Measurements from ENCODE around the gene VMAC.

Gene VMAC

DNA sequence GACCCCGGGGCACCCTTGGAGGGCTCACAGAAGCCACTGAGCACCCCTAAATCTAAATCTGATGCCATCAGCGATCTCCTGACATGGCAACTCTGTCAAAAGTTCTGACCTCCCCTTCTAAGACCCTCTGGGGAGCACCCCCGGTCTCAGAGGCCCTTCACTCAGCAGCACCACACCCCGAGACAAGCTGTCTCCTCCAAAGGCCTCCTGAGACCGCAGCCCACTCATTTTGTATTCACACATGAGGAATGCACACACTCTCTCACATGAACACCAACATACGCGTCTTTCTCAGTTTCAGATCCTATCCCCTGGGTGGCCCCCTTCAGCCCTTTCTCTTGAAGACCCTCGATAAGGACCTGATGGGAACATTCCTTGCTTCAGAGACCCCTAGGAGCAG is 3.7 kb upstream of the VMAC start:
- no peak overlapping the region for H3K4me3 ChIP-seq
- H3K27ac ChIP-seq = no peak overlapping the region

DNA sequence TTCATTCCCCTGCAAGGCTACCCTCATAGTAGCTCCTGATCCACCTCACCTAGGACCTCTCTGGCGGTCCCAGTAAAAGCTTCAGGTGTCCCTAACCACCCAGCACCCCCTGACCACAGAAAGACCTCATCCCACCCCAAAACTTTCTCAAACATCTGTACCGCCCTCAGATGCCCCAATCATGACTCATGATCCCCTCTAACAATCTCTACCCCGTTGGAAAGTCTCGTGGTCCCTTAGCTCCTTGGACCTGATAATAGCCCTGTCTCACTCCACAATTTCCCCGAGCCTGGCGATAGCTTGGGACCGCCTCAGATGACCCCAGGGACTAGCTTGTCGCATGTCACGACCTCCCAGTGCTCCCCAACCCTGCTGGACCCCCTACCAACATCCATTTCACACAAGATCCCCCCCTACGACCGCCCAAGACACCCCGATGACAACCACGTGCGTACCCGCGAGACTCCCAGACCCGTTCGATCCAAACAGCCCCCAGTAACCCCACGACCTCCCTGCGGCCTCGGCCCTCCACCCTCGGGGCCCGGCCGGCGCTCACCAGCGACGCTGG is 1.5 kb upstream of the VMAC start:
- H3K4me3 ChIP-seq = peak overlapping the region; percentile 64 to 98 (median 91)
- peak overlapping the region; percentile 71 to 97 (median 95) for H3K27ac ChIP-seq

DNA sequence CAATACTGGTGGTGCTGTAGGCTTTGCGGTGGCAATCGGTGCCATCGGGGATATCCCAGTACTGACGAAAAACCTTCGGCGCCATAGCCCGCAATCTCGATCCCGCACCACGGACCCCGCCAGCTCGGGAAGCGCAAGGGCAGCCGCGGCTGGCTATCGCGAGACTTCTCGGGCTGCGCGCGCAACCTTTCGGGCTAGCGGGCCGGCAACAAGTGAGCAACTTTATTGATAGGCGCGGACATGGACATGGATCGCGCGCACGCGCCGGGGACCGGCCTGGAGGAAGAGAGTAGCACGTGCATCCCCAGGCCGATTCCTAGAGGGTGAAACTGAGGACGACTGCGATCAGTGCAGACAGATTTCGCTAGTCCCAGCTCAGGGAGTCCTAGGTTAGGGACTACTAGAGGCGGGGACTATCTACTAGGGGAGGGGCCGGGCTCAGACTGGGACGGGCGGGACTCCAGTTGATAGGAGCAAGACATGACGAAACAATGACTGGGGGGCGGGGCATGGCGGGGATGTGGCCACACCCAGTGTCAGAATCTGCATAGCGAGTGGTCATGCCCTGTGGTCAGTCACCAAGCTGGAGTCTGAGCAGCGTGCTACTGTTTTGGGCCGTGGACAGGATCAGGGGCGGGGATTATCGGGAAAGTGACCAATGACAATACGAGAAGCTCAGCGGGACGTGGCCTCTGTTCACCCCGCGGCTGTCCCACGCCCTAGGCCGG is 884 bp upstream of the VMAC start, which contains the start of gene NDUFA11:
NDUFA11 (minus strand) TSS at position 167 of the 728 bp plus-strand sequence; CDS start at position 85, 82 bp downstream.
- H3K27ac ChIP-seq = peak within 1 kb of the TSS; percentile 71 to 97 (median 95)
- H3K4me3 ChIP-seq = peak within 1 kb of the TSS; percentile 64 to 98 (median 96)

DNA sequence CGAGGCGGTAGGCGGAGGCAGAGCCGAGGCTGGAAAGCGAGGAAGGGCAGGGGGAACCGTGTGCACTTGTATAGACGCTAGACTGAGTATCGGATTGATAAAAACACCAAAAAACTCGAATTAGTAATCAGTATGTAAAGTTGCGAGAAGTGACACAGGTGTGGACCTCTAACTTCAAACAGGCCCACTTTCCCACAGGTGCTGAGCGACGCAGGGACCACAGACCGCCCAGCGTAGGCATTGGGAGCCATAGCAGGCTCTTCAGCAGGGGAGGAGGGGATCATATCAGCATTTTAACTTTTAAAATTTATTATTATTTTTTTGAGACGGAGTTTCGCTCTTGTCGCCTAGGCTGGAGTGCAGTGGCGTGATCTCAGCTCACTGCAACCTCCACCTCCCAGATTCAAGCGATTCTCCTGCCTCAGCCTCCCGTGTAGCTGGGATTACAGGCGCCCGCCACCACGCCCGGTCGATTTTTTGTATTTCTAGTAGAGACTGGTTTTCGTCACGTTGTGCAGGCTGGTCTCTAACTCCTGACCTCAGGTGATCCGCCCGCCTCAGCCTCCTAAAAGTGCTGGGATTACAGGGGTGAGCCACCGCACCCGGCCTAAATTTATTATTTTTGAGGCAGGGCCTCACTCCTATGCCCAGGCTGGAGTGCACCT is 574 bp downstream of the VMAC start:
- H3K4me3 ChIP-seq = peak overlapping the region; percentile 64 to 98 (median 87)
- H3K27ac ChIP-seq = peak overlapping the region in 20 of 21 experiments; percentile 6 to 95 (median 80)

DNA sequence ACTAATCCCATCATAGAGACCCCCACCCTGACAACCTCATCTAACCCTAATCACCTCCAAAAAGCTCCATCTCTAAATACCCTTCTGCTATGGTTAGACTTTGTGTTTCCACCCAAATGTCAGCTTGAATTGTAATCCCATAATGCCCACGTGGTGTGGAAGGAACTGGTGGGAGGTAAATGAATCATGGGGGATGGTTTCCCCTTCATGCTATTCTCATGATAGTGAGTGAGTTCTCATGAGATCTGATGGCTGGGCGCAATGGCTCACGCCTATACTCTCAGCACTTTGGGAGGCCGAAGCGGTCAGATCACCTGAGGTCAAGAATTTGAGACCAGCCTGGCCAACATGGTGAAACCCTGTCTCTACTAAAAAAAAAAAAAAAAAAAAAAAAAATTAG is 2.6 kb downstream of the VMAC start:
- Histone ChIP-seq H3K27ac (no peak overlapping the region), H3K4me3 (no peak overlapping the region)

DNA sequence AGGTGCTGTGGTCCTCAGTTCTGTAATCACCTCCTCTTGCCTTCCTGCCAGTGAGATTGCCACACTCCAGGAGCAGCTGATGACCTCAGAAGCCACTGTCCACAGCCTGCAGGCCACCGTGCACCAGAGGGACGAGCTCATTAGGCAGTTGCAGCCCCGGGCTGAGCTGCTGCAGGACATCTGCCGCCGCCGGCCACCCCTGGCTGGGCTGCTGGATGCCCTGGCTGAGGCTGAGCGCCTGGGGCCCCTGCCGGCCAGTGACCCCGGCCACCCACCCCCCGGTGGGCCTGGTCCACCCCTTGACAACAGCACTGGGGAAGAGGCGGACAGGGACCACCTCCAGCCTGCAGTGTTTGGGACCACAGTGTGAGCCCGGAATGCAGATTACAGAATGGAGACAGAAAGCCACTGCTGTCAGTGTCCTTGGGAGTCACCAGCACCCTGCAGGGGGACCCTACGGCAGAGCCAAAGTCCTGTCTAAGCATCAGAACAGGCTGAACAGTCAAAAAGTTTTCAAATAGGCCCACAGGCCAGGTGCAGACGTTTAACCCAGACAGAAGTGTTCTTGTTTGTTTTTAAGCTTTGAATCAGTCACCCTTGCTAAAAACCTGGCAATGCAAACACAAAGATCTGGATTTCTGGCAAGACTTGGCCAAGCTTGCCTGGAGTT is 4.2 kb downstream of the VMAC start:
- Histone ChIP-seq H3K27ac (peak overlapping the region in 1 of 21 experiments; percentile 58), H3K4me3 (no peak overlapping the region)

DNA sequence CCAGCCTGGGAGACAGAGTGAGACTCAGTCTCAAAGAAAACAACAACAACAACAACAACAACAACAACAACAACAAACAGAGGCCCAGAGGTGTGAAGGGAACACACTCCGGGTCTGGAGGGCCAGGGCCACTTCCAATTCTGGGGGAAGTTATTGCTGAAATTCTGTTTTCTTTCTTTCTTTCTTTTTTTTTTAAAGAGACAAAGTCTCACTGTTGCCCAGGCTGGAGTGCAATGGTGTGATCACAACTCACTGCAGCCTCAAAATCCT is 5.9 kb downstream of the VMAC start:
- peak overlapping the region in 2 of 21 experiments; percentile 43 to 59 for H3K27ac ChIP-seq
- no peak overlapping the region for H3K4me3 ChIP-seq

DNA sequence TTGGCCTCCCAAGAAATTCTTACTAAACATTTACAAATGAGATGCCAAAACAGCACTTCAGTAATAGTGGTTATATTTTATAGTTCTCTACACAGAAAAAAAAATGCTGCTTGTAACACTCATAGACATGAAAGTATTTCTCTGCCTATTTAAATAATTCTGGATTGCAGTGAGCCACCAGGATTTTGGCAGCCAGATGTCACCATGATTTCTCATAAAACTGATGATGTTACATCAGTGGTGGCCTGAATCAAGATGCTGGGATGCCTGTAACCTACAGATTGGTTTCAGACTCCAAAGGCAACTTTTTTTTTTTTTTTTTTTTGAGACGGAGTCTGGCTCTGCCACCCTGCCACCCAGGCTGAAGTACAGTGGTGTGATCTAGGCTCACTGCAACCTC is 6.7 kb downstream of the VMAC start:
- H3K27ac ChIP-seq = no peak overlapping the region

DNA sequence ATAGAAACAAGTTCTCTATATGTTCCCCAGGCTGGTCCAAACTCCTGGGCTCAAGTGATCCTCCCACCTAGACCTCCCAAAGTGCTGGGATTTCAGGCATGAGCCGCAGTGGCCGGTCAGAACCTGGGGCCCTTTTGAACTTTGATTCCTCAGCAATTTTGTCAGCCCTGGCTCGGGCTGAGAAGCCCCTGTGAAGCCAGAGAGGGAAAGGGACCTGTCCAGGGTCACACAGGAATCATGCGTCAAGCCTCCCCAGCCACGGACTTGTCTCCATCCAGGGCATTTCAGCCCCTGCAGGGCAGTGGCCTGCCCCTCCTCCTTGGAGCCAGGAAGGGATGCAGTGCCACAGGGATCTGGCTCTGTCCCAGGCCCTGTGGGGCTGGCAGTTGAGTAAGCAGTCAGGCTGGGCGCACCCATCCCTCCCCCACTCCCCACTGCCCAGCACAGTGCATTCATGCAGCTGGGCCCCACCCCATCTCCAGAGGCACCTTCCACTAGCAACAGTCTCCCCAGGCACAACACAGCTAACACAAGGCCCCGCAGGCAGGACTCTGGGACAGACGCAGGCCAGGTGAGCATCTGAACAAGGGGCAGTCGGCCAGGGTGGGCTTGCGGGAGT is 9.2 kb downstream of the VMAC start, which contains the start of gene CAPS:
CAPS (plus strand) TSS at position 516 of the 619 bp plus-strand sequence. CDS start 153 bp downstream, outside the sequence.
- Histone ChIP-seq H3K27ac (peak within 1 kb of the TSS in 10 of 21 experiments; percentile 15 to 77 (median 38)), H3K4me3 (no peak within 1 kb of the TSS)

More for the DNA sequence above, 6.7 kb downstream of the VMAC start:
- no peak overlapping the region for H3K4me3 ChIP-seq

DNA sequence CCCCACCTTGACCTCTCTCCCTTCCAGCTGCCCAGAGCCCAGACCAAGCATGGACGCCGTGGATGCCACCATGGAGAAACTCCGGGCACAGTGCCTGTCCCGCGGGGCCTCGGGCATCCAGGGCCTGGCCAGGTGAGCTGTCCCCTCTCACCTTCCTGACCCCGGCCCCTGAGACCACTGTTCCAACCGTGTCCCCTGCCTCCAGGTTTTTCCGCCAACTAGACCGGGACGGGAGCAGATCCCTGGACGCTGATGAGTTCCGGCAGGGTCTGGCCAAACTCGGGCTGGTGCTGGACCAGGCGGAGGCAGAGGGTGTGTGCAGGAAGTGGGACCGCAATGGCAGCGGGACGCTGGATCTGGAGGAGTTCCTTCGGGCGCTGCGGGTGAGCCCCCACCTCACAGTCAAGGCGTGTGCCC is 9.7 kb downstream of the VMAC start:
- H3K27ac ChIP-seq = peak overlapping the region in 9 of 21 experiments; percentile 15 to 77 (median 38)

DNA sequence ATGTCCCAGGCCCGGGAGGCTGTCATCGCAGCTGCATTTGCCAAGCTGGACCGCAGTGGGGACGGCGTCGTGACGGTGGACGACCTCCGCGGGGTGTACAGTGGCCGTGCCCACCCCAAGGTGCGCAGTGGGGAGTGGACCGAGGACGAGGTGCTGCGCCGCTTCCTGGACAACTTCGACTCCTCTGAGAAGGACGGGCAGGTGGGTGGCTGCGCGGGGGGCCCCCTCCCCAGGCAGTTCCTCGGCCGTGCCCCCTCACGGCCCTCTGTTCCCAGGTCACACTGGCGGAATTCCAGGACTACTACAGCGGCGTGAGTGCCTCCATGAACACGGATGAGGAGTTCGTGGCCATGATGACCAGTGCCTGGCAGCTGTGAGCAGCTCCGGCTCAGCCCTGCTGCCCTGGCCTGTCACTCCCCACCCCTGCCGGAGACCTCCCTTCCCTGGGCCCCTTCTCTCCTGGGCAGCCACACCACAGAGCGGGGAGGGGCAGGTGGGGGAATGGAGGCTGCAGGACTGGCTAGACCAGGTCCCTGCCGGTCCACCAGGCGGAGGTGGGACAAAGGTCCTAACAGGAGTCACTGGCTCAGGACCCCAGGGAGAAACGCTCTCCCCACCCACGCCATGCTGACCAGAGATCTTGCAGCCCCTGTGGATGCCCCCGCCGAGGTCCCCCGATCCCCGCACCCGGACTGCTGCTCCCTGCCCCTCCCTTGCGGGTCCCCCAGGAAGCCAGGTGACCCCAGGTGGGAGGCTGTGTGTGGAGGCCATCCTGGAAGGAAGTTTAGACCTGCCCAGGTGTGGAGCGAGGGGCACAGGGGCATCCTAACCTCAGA is 10.5 kb downstream of the VMAC start:
- Histone ChIP-seq H3K4me3 (no peak overlapping the region), H3K27ac (peak overlapping the region in 7 of 21 experiments; percentile 27 to 77 (median 38))

More for the DNA sequence above, 9.7 kb downstream of the VMAC start:
- H3K4me3 ChIP-seq = no peak overlapping the region

DNA sequence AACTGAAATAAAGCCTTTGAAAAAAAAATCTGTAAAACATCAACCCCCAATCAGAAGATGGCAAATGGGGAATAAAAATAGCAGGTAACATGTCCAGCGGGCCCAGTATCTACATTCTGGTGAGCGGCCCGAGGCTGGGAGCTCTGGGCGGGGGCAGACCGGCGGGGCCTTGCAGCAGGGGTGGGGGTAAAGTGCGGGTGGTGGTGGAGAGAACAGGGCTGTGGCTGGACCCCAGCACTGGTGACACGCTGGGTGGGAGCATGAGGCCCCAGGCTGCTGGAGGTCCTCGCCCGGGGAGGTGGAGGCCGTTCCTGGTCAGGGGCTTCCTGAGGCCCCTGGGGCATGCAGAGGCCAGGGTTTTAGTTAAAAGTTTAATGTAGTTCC is 11.1 kb downstream of the VMAC start:
- Histone ChIP-seq H3K4me3 (no peak overlapping the region), H3K27ac (peak overlapping the region in 5 of 21 experiments; percentile 27 to 77 (median 54))

DNA sequence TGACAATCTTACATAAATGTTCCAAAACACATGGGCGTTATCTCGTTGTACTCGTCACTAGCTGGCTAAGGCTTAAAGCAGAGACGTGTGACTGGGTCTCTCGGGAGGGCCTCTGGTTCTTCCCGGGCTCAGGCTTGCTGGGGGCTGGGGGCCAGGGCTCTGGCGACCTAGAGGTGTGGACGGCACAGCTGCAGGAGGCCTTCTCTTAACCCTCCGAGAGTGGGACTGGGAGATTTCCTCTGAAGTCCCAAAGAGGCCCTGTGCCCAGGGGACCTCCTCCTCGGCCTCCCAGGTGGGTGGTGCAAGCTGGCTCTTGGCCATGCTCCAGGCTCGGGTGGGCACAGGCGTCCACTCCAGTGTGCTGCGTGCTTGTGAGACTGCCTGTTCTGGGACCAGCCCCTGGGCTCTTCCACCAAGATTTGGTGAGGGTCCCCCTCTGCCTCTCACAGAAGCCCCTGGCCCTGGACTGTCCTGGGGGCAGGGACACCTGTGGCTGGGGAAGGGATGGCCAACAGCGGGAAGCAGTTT is 11.6 kb downstream of the VMAC start:
- Histone ChIP-seq H3K4me3 (no peak overlapping the region), H3K27ac (peak overlapping the region in 6 of 21 experiments; percentile 23 to 77 (median 44))

DNA sequence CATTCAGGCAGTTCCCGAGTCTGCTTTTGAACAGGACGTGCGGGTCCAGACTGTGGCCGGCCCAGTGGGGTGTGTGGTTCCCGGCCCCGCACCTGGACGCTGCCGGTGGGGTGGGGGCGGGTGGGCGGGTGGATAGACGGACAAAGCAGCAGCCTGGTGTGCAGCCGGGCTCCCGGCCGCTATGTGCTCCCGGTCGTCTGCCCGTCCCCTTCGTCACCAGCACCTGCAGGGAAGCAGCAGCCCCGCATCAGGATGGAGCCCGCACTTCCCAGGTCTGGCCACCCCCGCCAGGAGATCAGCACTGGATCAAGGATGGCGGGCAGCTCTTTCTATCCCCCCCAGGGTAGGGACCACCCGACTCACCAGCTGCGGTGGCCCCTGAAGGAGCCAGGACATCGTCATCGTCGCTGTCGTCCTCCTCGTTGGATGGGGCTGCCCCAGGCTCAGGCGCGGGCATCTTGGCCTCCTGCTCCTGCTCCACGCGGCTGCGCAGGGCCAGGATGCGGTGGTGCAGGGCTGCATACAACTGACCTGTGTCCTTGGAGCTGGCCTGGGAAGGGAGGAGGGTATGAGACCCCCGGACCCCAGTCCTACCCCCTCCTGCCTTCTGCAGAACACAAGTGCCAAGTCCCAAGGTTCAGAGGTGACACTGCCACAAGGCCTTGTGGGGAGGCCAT is 12.9 kb downstream of the VMAC start:
- Histone ChIP-seq H3K4me3 (no peak overlapping the region), H3K27ac (no peak overlapping the region)

DNA sequence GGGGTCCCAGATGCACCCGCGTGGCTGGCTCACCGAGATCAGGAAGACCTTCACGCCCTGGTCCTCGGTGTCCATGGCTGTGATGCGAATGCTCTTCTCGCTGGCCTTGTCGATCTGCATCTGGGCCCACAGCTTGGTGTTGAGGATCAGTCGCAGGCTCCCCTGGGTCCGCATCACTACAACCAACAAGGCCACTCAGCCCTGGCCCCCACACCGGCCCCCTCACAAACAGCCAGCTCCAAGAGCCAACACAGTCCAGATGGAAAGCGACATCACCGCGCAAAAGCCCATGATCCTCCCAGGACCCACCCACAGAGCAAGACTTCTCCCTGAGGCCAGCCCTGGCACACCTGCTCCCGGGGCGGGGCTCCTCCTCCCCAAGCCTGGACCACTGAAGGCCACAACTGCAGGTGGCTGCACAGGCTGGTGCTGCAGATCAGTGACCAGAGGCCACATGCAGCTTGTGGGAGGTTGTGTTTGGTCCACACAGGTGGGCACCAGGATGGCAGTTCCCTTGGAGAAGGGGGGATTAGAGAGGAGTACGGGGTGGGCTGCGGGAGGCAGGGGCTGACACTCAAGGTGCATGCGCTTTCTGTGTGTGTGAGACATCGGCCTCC is 13.9 kb downstream of the VMAC start:
- Histone ChIP-seq H3K4me3 (no peak overlapping the region), H3K27ac (no peak overlapping the region)

DNA sequence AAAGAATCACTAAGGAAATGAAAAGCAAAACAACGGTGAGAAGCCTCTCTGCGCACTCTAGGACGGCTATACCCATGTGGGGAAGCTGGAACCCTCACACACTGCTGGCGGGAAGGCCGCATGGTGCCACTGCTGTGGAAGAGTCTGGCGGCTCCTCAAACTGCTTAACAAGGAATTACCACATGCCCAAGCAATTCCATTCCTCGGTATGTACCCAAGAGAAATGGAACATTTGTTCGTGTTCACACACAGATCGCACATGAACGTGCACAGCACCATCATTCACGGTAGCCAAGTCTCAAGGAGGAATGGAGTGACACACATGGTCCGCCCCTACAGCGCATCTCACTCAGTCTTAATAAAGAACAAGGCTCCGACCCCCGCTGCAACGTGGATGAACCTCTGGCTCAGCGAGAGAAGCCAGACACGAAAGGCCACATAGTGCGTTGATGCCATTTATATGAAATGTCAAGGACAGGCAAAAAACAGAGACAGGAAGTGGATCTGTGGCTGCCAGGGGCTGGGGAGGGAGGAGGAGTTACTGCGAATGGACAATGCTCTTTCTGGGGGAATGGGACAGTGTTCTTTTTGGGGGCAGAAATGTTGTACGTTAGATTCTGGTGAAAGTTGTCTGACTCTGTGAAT is 17.0 kb downstream of the VMAC start:
- no peak overlapping the region for H3K4me3 ChIP-seq
- no peak overlapping the region for H3K27ac ChIP-seq

DNA sequence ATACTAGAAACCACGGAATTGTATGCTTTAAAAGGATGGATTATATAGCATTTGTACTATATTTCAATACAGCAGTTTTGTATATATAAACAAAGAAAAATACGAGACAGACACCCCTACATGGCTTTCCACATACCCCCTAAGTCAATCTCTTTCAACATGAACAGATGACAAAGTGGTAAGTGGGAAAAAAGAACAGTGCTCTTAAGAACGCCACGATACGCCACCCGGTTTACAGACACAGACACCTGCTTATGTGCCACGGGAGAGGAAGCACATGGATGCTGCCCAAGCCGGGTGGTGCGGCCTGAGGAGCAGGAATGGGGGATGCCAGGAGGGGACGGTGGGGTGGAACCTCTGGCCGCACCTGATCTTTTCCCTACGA is 17.5 kb downstream of the VMAC start:
- Histone ChIP-seq H3K4me3 (no peak overlapping the region), H3K27ac (no peak overlapping the region)

Data from skin epidermis (tissue), 12 donors.